ENCODE measurements around the gene ETFRF1.

Gene ETFRF1

GRCh38 chr12:25195056-25195971 is at the start of gene ETFRF1, which contains the start of gene DNAI7:
ETFRF1 (plus strand) TSS chr12:25195237; CDS start chr12:25203957, 8,720 bp downstream.
DNAI7 (minus strand) TSS chr12:25195160; CDS start chr12:25195078, 82 bp downstream.
- TF ChIP-seq GATA1 (IDR thresholded peaks at IDR 0.05; ENCODE audit: low read depth, low read length) (no peak), POLR2A (IDR thresholded peaks at IDR 0.05; ENCODE audit: low read length) (peak; percentile 84)

GRCh38 chr12:25146686-25147085 is 48.4 kb upstream of the ETFRF1 start:
- no peak for TF ChIP-seq POLR2A (IDR thresholded peaks at IDR 0.05; ENCODE audit: low read length)
- no peak for TF ChIP-seq GATA1 (IDR thresholded peaks at IDR 0.05; ENCODE audit: low read depth, low read length)
- no peak for DNase-seq

More at GRCh38 chr12:25195056-25195971, at the start of gene ETFRF1, which contains the start of gene DNAI7:
- peak; percentile 97 for DNase-seq

- DNase-seq: no peak
- no peak for TF ChIP-seq POLR2A (IDR thresholded peaks at IDR 0.05; ENCODE audit: low read length)
- TF ChIP-seq GATA1 (IDR thresholded peaks at IDR 0.05; ENCODE audit: low read depth, low read length): no peak
These were observed 43.6 kb upstream of the ETFRF1 start for GRCh38 chr12:25151476-25151875.

- TF ChIP-seq GATA1 (IDR thresholded peaks at IDR 0.05; ENCODE audit: low read depth, low read length) (no peak), POLR2A (IDR thresholded peaks at IDR 0.05; ENCODE audit: low read length) (no peak)
- DNase-seq: no peak
These were observed 43.0 kb upstream of the ETFRF1 start for GRCh38 chr12:25152055-25152454.

GRCh38 chr12:25155022-25155576 is 39.9 kb upstream of the ETFRF1 start:
- peak; percentile 16 to 61 for DNase-seq
- TF ChIP-seq GATA1 (IDR thresholded peaks at IDR 0.05; ENCODE audit: low read depth, low read length): no peak

- TF ChIP-seq POLR2A (IDR thresholded peaks at IDR 0.05; ENCODE audit: low read length) (no peak), GATA1 (IDR thresholded peaks at IDR 0.05; ENCODE audit: low read depth, low read length) (no peak)
- no peak for DNase-seq
These were observed 39.0 kb upstream of the ETFRF1 start for GRCh38 chr12:25156061-25156460.

GRCh38 chr12:25162866-25163265 is 32.2 kb upstream of the ETFRF1 start:
- DNase-seq: no peak
- no peak for TF ChIP-seq GATA1 (IDR thresholded peaks at IDR 0.05; ENCODE audit: low read depth, low read length)
- TF ChIP-seq POLR2A (IDR thresholded peaks at IDR 0.05; ENCODE audit: low read length): no peak

- TF ChIP-seq POLR2A (IDR thresholded peaks at IDR 0.05; ENCODE audit: low read length) (no peak), GATA1 (IDR thresholded peaks at IDR 0.05; ENCODE audit: low read depth, low read length) (no peak)
- DNase-seq: no peak
These were observed 12.3 kb upstream of the ETFRF1 start for GRCh38 chr12:25182765-25183164.

- TF ChIP-seq GATA1 (IDR thresholded peaks at IDR 0.05; ENCODE audit: low read depth, low read length): no peak
- no peak for TF ChIP-seq POLR2A (IDR thresholded peaks at IDR 0.05; ENCODE audit: low read length)
- no peak for DNase-seq
These were observed 10.9 kb upstream of the ETFRF1 start for GRCh38 chr12:25184132-25184531.

GRCh38 chr12:25186038-25186787 is 8.8 kb upstream of the ETFRF1 start:
- no peak for DNase-seq
- TF ChIP-seq GATA1 (IDR thresholded peaks at IDR 0.05; ENCODE audit: low read depth, low read length) (no peak), POLR2A (IDR thresholded peaks at IDR 0.05; ENCODE audit: low read length) (no peak)

GRCh38 chr12:25186788-25187402 is 8.1 kb upstream of the ETFRF1 start:
- TF ChIP-seq POLR2A (IDR thresholded peaks at IDR 0.05; ENCODE audit: low read length) (no peak), GATA1 (IDR thresholded peaks at IDR 0.05; ENCODE audit: low read depth, low read length) (no peak)
- no peak for DNase-seq

GRCh38 chr12:25187781-25188180 is 7.3 kb upstream of the ETFRF1 start:
- TF ChIP-seq POLR2A (IDR thresholded peaks at IDR 0.05; ENCODE audit: low read length) (no peak), GATA1 (IDR thresholded peaks at IDR 0.05; ENCODE audit: low read depth, low read length) (no peak)
- DNase-seq: no peak

GRCh38 chr12:25189656-25190055 is 5.4 kb upstream of the ETFRF1 start:
- DNase-seq: no peak
- no peak for TF ChIP-seq GATA1 (IDR thresholded peaks at IDR 0.05; ENCODE audit: low read depth, low read length)
- no peak for TF ChIP-seq POLR2A (IDR thresholded peaks at IDR 0.05; ENCODE audit: low read length)

Measured in erythroblast (primary cell).